ENCODE results near the gene USH2A. TPM values are rescaled to one million over a fixed set of nuclear protein-coding genes. Genes with fewer than 3 reads are reported as not detected.

USH2A gene
- total RNA-seq, 2 experiments from 2014 or later, result not detected

- DNase-seq (no peak), ATAC-seq (ENCODE audit: poor library complexity) (no peak)
- POLR2A ChIA-PET, result no interaction called here
- Mint-ChIP-seq H3K27me3 (no peaks in the 10 kb centered on the region), H3K27ac (no peak overlapping the region), H3K36me3 (ENCODE audit: low read depth) (no peaks in the 10 kb centered on the region), H3K4me1 (ENCODE audit: low read depth) (no peaks in the 10 kb centered on the region), H3K4me3 (no peak overlapping the region), H3K9me3 (peaks cover 5% of the 10 kb centered on the region)
- Histone ChIP-seq H3K4me1 (ENCODE audit: insufficient read depth, low read length) (no peaks in the 10 kb centered on the region), H3K9me3 (ENCODE audit: control insufficient read depth in 1 of 2, insufficient read depth in 1 of 2, low read length in 2 of 2) (no peaks in the 10 kb centered on the region), H3K4me3 (ENCODE audit: low read length) (no peak overlapping the region), H3K27me3 (ENCODE audit: control insufficient read depth in 1 of 2, insufficient read depth in 2 of 2, low read length in 2 of 2) (no peaks in the 10 kb centered on the region), H3K27ac (ENCODE audit: low read depth in 1 of 2, low read length in 2 of 2) (no peak overlapping the region), H3K36me3 (ENCODE audit: insufficient read depth, low read length) (no peaks in the 10 kb centered on the region)
- TF ChIP-seq, protein P1, sequence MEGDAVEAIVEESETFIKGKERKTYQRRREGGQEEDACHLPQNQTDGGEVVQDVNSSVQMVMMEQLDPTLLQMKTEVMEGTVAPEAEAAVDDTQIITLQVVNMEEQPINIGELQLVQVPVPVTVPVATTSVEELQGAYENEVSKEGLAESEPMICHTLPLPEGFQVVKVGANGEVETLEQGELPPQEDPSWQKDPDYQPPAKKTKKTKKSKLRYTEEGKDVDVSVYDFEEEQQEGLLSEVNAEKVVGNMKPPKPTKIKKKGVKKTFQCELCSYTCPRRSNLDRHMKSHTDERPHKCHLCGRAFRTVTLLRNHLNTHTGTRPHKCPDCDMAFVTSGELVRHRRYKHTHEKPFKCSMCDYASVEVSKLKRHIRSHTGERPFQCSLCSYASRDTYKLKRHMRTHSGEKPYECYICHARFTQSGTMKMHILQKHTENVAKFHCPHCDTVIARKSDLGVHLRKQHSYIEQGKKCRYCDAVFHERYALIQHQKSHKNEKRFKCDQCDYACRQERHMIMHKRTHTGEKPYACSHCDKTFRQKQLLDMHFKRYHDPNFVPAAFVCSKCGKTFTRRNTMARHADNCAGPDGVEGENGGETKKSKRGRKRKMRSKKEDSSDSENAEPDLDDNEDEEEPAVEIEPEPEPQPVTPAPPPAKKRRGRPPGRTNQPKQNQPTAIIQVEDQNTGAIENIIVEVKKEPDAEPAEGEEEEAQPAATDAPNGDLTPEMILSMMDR (IDR thresholded peaks at IDR 0.05), result no peak
- intact Hi-C loops (cut with DNase I, micrococcal nuclease), result no loop called here
- CTCF ChIA-PET, result no interaction called here
These were observed 341.8 kb downstream of the USH2A start for GRCh38 chr1:216081445-216081844.

DNA sequence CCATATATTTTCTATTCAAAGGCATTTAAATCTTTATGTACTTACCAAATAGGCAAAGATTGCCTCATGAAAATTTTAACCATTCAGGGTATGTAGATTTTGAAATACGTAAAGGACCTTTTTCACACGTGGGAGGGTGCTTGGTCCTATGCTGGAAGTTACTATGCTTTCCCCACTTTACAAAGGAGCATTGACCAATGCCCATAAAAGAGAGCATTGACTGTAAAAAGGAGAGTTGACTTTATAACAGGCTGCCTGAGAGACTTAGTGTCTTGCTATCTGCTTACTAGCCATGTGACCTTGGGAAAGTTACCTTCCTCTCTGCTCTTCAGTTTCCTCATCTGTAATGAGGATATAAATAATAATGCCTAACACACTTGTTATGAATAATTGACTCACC, 346.5 kb downstream of the USH2A start:
- no peak for ATAC-seq (ENCODE audit: poor library complexity)
- Histone ChIP-seq H3K27me3 (ENCODE audit: control insufficient read depth in 1 of 2, insufficient read depth in 2 of 2, low read length in 2 of 2) (no peaks in the 10 kb centered on the region), H3K9me3 (ENCODE audit: control insufficient read depth in 1 of 2, insufficient read depth in 1 of 2, low read length in 2 of 2) (no peaks in the 10 kb centered on the region), H3K27ac (ENCODE audit: low read depth in 1 of 2, low read length in 2 of 2) (no peak overlapping the region), H3K4me3 (ENCODE audit: low read length) (no peak overlapping the region), H3K36me3 (ENCODE audit: insufficient read depth, low read length) (no peaks in the 10 kb centered on the region), H3K4me1 (ENCODE audit: insufficient read depth, low read length) (no peaks in the 10 kb centered on the region)
- ChIA-PET POLR2A (no interaction called here), CTCF (no interaction called here)
- TF ChIP-seq, protein P1 (IDR thresholded peaks at IDR 0.05), result no peak
- Mint-ChIP-seq H3K36me3 (ENCODE audit: low read depth) (no peaks in the 10 kb centered on the region), H3K4me3 (no peak overlapping the region), H3K27ac (no peak overlapping the region), H3K27me3 (no peaks in the 10 kb centered on the region), H3K9me3 (peaks cover 3% of the 10 kb centered on the region), H3K4me1 (ENCODE audit: low read depth) (no peaks in the 10 kb centered on the region)
- intact Hi-C loops (cut with DNase I, micrococcal nuclease), result no loop called here
- no peak for DNase-seq

DNA sequence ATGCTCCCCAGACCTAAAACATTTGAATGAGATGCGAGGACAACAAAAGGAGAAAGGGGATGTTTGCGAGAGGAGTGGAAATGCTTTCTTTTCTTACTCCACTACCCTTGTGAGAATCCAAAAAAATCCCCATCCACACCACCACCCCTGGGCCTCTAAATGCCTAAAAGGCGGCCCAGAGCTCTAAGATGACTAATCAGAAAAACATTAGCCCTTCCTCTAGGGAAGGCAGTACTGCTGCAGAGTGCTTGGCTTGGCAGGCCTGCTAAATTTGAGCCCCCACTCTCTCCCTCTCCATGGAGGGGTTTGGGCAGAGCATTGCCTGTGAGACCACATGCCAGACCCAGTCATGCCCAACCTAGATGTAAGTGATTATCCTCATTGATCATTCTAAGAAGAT, 347.9 kb downstream of the USH2A start:
- no peaks in the 10 kb centered on the region for H3K27me3 ChIP-seq (ENCODE audit: control insufficient read depth in 1 of 2, insufficient read depth in 2 of 2, low read length in 2 of 2)
- POLR2A ChIA-PET, result no interaction called here

More for the DNA sequence above, 347.9 kb downstream of the USH2A start:
- no peak for DNase-seq
- no peak overlapping the region for H3K4me3 Mint-ChIP-seq
- H3K4me1 Mint-ChIP-seq (ENCODE audit: low read depth), result no peaks in the 10 kb centered on the region
- H3K27ac ChIP-seq (ENCODE audit: low read depth in 1 of 2, low read length in 2 of 2), result no peak overlapping the region
- no peaks in the 10 kb centered on the region for H3K9me3 ChIP-seq (ENCODE audit: control insufficient read depth in 1 of 2, insufficient read depth in 1 of 2, low read length in 2 of 2)
- H3K36me3 Mint-ChIP-seq (ENCODE audit: low read depth), result no peaks in the 10 kb centered on the region
- no peaks in the 10 kb centered on the region for H3K27me3 Mint-ChIP-seq
- CTCF ChIA-PET, result no interaction called here
- H3K4me1 ChIP-seq (ENCODE audit: insufficient read depth, low read length), result no peaks in the 10 kb centered on the region
- ATAC-seq (ENCODE audit: poor library complexity), result no peak
- H3K27ac Mint-ChIP-seq, result no peak overlapping the region
- no peaks in the 10 kb centered on the region for H3K36me3 ChIP-seq (ENCODE audit: insufficient read depth, low read length)
- H3K9me3 Mint-ChIP-seq, result peaks cover 3% of the 10 kb centered on the region
- intact Hi-C loops (cut with DNase I, micrococcal nuclease), result no loop called here
- no peak overlapping the region for H3K4me3 ChIP-seq (ENCODE audit: low read length)
- TF ChIP-seq, protein P1 (IDR thresholded peaks at IDR 0.05), result no peak
